Neural cell (in vitro differentiated cells): ENCODE results near the gene SVBP.

Experiments used
- EZH2 ChIP-seq: fragments of 200-600, 300-800 bp; shearing (Covaris generic), sonication (generic); IDR thresholded peaks from 2 replicates; pipeline ENCODE4 v1.6.1; 2014; ENCODE audit warnings: antibody characterized with exemption, low read length, borderline replicate concordance, mild to moderate bottlenecking; ENCODE audit not compliant: insufficient read depth, poor library complexity, severe bottlenecking
- TF ChIP-seq, protein P1 (sequence below): fragments of 450-650 bp; IDR thresholded peaks from 2 replicates; pipeline ENCODE4 v1.5.1; 2014; ENCODE audit warnings: antibody characterized with exemption, mild to moderate bottlenecking, moderate library complexity; ENCODE audit not compliant: poor library complexity, severe bottlenecking

DNA sequence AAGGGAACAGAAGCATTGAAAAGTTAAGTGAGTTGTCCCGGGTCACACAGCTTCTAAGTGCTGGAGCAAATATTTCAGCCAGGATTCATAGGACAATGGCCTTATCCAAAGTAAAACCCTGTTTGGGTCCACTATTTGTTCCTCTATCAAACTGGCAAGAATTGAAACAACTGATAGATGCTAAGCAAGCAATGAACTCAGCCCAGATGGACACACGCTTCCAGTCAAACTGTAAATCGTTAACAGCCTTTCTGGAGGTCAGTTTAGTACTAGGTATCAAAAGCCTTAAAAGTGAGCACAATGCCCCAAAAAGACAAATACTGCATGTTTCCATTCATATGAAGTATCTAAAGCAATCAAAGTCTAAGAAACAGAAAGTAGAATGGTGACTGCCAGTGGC is 779 bp upstream of the SVBP start:
- no peak for TF ChIP-seq EZH2
- TF ChIP-seq, protein P1, sequence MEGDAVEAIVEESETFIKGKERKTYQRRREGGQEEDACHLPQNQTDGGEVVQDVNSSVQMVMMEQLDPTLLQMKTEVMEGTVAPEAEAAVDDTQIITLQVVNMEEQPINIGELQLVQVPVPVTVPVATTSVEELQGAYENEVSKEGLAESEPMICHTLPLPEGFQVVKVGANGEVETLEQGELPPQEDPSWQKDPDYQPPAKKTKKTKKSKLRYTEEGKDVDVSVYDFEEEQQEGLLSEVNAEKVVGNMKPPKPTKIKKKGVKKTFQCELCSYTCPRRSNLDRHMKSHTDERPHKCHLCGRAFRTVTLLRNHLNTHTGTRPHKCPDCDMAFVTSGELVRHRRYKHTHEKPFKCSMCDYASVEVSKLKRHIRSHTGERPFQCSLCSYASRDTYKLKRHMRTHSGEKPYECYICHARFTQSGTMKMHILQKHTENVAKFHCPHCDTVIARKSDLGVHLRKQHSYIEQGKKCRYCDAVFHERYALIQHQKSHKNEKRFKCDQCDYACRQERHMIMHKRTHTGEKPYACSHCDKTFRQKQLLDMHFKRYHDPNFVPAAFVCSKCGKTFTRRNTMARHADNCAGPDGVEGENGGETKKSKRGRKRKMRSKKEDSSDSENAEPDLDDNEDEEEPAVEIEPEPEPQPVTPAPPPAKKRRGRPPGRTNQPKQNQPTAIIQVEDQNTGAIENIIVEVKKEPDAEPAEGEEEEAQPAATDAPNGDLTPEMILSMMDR: no peak
